Tibial artery (tissue), 4 donors: ENCODE measurements around the gene INTU.

ENCODE experiments used
- DNase-seq, 2 donors: peaks; one replicate each; pipeline ENCODE4 v3.0.0-alpha.2; 2019
- H3K27ac ChIP-seq, 2 donors: fragments of 200-600 bp; sonication (generic) in 1 of 2; 1 replicate in 1 of 2; 2 replicates in 1 of 2; pipeline ENCODE4 v1.5.1; 2018 to 2019; ENCODE audit warnings: mild to moderate bottlenecking in 1 of 2
- H3K27me3 ChIP-seq, 2 donors: fragments of 200-600 bp; sonication (generic) in 1 of 2; one replicate each; pipeline versions ENCODE4 v1.5.1 to v1.6.0; 2016 to 2019
- H3K36me3 ChIP-seq, 3 donors: fragments of 200-600 bp; sonication (generic) in 2 of 3; one replicate each; pipeline ENCODE4 v1.5.1; 2016 to 2019; ENCODE audit warnings: mild to moderate bottlenecking in 2 of 3
- H3K4me1 ChIP-seq, 4 donors: fragments of 200-600 bp; sonication (generic) in 2 of 4; 1 replicate in 3 of 4; 2 replicates in 1 of 4; pipeline ENCODE4 v1.5.1; 2016 to 2019
- H3K4me3 ChIP-seq, 2 donors: fragments of 200-600 bp; sonication (generic) in 1 of 2; 1 replicate in 1 of 2; 2 replicates in 1 of 2; pipeline ENCODE4 v1.5.1; 2018 to 2019; ENCODE audit warnings: mild to moderate bottlenecking in 2 of 2
- H3K9me3 ChIP-seq, 3 donors: fragments of 200-600 bp; sonication (generic) in 1 of 3; one replicate each; pipeline ENCODE4 v1.5.1; 2016 to 2019
- intact Hi-C: fragments of 100-400 bp; cut with DNase I; formaldehyde crosslinking; loops from one replicate; pipeline ENCODE4 v1.15.0; 2023; ENCODE audit warnings: low total_unique reads
- TF ChIP-seq, protein P1 (sequence below), 2 experiments: fragments of 200-600 bp in 1 of 2; fragments of 450-650 bp in 1 of 2; IDR thresholded peaks; one replicate each; pipeline ENCODE4 v1.5.1; 2017 to 2019; ENCODE audit warnings: antibody characterized with exemption in 2 of 2, mild to moderate bottlenecking in 1 of 2, moderate library complexity in 1 of 2

The INTU gene

DNA sequence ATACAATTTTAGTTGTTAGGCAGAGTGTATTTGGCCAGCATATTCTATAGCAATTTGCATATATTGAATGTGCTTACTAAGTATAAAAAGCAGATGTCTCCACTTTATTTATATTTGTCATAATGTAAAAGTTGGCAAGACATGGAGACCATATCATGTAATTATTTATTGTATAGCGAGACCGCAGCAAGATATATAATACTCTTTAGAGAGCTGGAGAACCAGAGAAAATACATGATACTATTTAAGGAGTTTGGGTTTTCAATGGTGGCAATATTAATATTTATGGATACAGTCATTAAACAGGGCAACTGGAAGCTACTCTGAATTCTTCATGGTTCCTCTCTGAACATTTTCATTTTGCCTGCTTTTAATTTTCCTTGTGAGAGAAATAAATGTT lies 35.0 kb downstream of the INTU start:
- intact Hi-C loops: no loop called here
- Histone ChIP-seq H3K27me3 (no peaks in the 10 kb centered on the region), H3K9me3 (no peaks in the 10 kb centered on the region), H3K36me3 (peaks cover 0 to 3% (median 0%) of the 10 kb centered on the region in 3 donors), H3K4me3 (no peak overlapping the region), H3K27ac (no peak overlapping the region), H3K4me1 (no peaks in the 10 kb centered on the region)
- TF ChIP-seq, protein P1, sequence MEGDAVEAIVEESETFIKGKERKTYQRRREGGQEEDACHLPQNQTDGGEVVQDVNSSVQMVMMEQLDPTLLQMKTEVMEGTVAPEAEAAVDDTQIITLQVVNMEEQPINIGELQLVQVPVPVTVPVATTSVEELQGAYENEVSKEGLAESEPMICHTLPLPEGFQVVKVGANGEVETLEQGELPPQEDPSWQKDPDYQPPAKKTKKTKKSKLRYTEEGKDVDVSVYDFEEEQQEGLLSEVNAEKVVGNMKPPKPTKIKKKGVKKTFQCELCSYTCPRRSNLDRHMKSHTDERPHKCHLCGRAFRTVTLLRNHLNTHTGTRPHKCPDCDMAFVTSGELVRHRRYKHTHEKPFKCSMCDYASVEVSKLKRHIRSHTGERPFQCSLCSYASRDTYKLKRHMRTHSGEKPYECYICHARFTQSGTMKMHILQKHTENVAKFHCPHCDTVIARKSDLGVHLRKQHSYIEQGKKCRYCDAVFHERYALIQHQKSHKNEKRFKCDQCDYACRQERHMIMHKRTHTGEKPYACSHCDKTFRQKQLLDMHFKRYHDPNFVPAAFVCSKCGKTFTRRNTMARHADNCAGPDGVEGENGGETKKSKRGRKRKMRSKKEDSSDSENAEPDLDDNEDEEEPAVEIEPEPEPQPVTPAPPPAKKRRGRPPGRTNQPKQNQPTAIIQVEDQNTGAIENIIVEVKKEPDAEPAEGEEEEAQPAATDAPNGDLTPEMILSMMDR (IDR thresholded peaks at IDR 0.05): no peak
- no peak for DNase-seq

DNA sequence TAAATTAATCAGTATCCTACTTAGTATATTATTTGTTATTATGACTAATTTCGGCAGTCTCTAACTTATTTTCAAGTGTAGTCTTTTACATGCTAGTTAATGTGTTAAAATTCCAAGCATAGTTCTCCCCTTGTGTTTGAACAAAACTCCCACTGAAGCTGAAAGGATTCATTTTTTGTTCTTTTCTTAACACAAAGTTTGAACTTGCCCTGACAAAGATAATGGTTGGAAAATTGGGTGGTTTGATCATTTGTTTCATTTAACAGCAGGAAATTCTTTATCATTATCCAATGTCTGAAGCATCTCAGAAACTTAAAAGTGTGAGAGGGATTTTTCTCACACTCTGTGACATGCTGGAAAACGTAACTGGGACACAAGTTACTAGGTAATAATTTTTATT lies 36.0 kb downstream of the INTU start:
- Histone ChIP-seq H3K4me1 (no peaks in the 10 kb centered on the region), H3K9me3 (no peaks in the 10 kb centered on the region), H3K27ac (no peak overlapping the region), H3K27me3 (no peaks in the 10 kb centered on the region), H3K4me3 (no peak overlapping the region), H3K36me3 (peaks cover 0 to 3% (median 0%) of the 10 kb centered on the region in 3 donors)
- TF ChIP-seq, protein P1 (IDR thresholded peaks at IDR 0.05): no peak
- intact Hi-C loops: no loop called here
- no peak for DNase-seq

DNA sequence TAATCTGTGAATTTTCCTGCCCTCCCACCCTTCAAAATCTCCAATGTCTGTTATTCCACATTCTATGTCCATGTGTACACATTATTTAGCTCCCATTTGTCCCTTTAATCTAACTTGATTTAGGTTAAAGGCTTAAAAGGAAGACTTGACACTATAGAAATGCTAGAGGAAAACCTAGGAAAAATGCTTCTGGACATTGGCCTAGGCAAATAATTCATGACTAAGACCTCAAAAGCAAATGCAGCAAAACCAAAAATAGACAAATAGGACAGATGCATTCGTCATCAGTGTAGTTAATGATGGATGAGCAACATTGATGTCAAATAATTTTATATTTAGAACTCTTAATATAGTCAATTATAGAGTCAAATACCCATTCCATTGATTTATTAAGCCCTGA lies 36.9 kb downstream of the INTU start:
- intact Hi-C loops: no loop called here
- Histone ChIP-seq H3K4me3 (no peak overlapping the region), H3K9me3 (no peaks in the 10 kb centered on the region), H3K36me3 (no peaks in the 10 kb centered on the region), H3K4me1 (no peaks in the 10 kb centered on the region), H3K27ac (no peak overlapping the region), H3K27me3 (no peaks in the 10 kb centered on the region)
- TF ChIP-seq, protein P1 (IDR thresholded peaks at IDR 0.05): no peak
- no peak for DNase-seq

DNA sequence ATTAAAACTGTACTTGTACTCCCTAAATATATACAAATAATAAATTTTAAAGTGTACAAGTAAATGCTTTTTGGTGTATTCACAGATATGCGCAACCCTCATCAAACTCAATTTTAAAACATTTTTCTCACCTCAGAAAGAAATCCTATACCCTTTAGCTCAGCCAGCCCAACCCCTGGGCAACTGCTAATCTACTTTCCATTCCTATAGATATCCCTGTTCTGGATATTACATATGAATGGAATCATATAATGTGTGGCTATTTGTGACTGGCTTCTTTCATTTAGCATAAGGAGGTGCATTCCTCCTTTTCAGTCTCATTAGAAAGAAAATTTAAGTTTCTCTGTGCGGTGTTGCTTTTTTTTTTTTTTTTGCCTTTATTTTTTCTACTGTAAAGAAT lies 39.4 kb downstream of the INTU start:
- Histone ChIP-seq H3K4me1 (no peaks in the 10 kb centered on the region), H3K27ac (no peak overlapping the region), H3K4me3 (no peak overlapping the region), H3K36me3 (peaks cover 0 to 7% (median 5%) of the 10 kb centered on the region in 3 donors), H3K27me3 (no peaks in the 10 kb centered on the region), H3K9me3 (no peaks in the 10 kb centered on the region)
- TF ChIP-seq, protein P1 (IDR thresholded peaks at IDR 0.05): no peak
- DNase-seq: no peak
- intact Hi-C loops: no loop called here

DNA sequence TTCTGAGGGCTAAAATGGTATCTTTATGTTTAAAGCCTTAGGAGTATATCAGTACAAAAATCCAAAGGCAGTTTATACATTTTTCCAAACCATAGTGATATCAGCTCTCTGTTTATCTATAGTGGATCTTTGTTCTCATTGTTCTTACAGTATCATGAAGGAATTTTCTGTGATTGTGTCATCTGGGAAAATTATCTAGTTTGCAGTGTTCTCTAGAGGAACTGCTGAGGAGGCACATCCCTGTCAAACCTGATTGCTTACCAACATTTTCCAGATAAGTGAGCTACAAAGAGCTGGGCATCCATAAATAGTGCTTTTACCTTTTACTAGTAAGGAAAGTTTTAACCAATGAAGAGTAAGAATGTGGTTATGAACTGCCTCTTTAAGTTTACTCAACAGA lies 52.5 kb downstream of the INTU start:
- Histone ChIP-seq H3K27me3 (no peaks in the 10 kb centered on the region), H3K36me3 (peaks cover 17 to 22% (median 20%) of the 10 kb centered on the region in 3 donors), H3K27ac (no peak overlapping the region), H3K4me1 (no peaks in the 10 kb centered on the region), H3K4me3 (no peak overlapping the region), H3K9me3 (no peaks in the 10 kb centered on the region)
- intact Hi-C loops: no loop called here
- DNase-seq: no peak
- TF ChIP-seq, protein P1 (IDR thresholded peaks at IDR 0.05): no peak

DNA sequence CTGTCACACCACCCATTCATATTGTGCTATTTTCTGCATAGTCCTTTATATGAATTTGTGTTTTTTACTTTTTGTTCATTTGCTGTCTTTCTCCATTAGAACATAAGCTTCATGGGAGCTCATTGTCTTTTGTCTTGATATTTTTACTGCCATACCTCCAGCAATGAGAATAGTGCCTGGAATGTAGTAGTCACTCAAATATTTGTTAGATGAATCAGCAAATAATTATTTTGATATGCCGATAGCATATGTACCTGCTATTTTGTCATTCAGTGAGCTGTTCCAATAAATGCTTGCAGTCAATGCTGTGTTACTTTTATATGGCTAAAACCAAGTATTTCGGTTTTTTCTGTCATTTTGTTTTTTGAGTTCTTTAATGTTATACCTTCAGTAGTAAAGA lies 53.9 kb downstream of the INTU start:
- intact Hi-C loops: no loop called here

More for the DNA sequence above, 53.9 kb downstream of the INTU start:
- no peaks in the 10 kb centered on the region for H3K9me3 ChIP-seq
- no peak for DNase-seq
- TF ChIP-seq, protein P1 (IDR thresholded peaks at IDR 0.05): no peak
- no peaks in the 10 kb centered on the region for H3K4me1 ChIP-seq
- H3K27me3 ChIP-seq: no peaks in the 10 kb centered on the region
- H3K36me3 ChIP-seq: peaks cover 23 to 27% (median 24%) of the 10 kb centered on the region in 3 donors
- H3K4me3 ChIP-seq: no peak overlapping the region
- H3K27ac ChIP-seq: no peak overlapping the region
